Measurements from ENCODE around the gene EDNRB. TPM values are rescaled to one million over a fixed set of nuclear protein-coding genes. Genes with fewer than 3 reads are reported as not detected.

Gene EDNRB
- total and polyA plus RNA-seq, 2 of the 8 experiments (the other 6 are each of a cell fraction or from before 2014, with no cell fraction given), result 15.8 to 73.2 TPM

DNA sequence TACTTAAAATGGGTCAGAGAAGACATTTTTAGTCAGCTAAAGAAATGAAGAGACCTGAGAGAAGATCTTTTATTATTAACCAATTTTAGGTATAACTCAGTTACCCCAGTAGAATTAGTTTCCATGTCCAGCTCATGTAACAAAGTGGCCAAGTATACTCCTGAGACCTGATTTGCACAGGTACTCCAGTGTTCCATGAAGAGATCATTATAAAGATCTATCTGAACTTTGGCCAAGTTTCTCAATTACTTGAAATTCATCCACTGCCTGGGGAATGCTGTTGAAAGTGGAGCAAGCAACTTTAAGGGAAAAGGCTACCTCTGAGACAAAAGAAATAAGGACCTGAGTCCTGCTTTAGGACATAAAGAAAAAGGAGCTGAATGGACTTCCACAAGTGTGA, 47.0 kb downstream of the EDNRB start:
- Histone ChIP-seq H3K27me3 (replicated peaks in 1 of 4; ENCODE audit: control insufficient read depth in 3 of 4, extremely low read depth in 1 of 4, insufficient read depth in 3 of 4, low read length in 3 of 4) (no peaks in the 10 kb centered on the region), H3K9ac (replicated peaks in 1 of 4; ENCODE audit: extremely low read depth in 1 of 4, low read depth in 3 of 4, low read length in 3 of 4) (no peak overlapping the region), H3K9me3 (ENCODE audit: insufficient read depth in 2 of 2, low read depth in 1 of 2, low read length in 1 of 2) (peaks cover 0 to 7% of the 10 kb centered on the region in 2 experiments; a peak in 1 of 4 replicates), H2BK120ac (replicated peaks; ENCODE audit: low read depth, low read length) (no peak overlapping the region), H2BK5ac (ENCODE audit: low read depth, low read length) (no peak overlapping the region), H2BK20ac (ENCODE audit: low read length) (no peak overlapping the region), H3K4ac (replicated peaks; ENCODE audit: insufficient read length, low read depth, low read length) (no peak overlapping the region), H3K4me2 (ENCODE audit: insufficient read depth in 1 of 2, low read depth in 2 of 2, low read length in 2 of 2) (no peak overlapping the region), H3K36me3 (ENCODE audit: control insufficient read depth in 2 of 4, insufficient read depth in 4 of 4, low read length in 3 of 4) (no peaks in the 10 kb centered on the region; a peak in 1 of 8 replicates), H4K8ac (ENCODE audit: extremely low read depth, insufficient read depth, low read length) (no peak overlapping the region), H3K4me3 (ENCODE audit: extremely low read depth in 1 of 4, insufficient read depth in 2 of 4, low read depth in 3 of 4, low read length in 4 of 4) (no peak overlapping the region), H2AFZ (ENCODE audit: low read length) (no peak overlapping the region), H3K23me2 (ENCODE audit: low read depth, low read length) (no peaks in the 10 kb centered on the region), H2BK15ac (ENCODE audit: low read length) (no peak overlapping the region), H3K56ac (replicated peaks; ENCODE audit: insufficient read length, low read depth, low read length) (no peak overlapping the region), H4K20me1 (replicated peaks in 1 of 2; ENCODE audit: control insufficient read depth in 1 of 2, insufficient read depth in 2 of 2, low read length in 2 of 2) (no peaks in the 10 kb centered on the region), H3K14ac (ENCODE audit: insufficient read length) (no peak overlapping the region), H3K23ac (ENCODE audit: insufficient read length) (no peak overlapping the region), H3K79me2 (ENCODE audit: control insufficient read depth in 1 of 2, insufficient read depth in 2 of 2, low read length in 2 of 2) (no peaks in the 10 kb centered on the region), H3K4me1 (replicated peaks in 1 of 4; ENCODE audit: control insufficient read depth in 3 of 4, insufficient read depth in 4 of 4, low read length in 3 of 4) (no peaks in the 10 kb centered on the region), H2BK12ac (ENCODE audit: low read depth, low read length) (no peak overlapping the region), H3K79me1 (ENCODE audit: low read depth, low read length) (no peaks in the 10 kb centered on the region), H4K91ac (replicated peaks; ENCODE audit: insufficient read length, low read length) (no peak overlapping the region), H4K5ac (ENCODE audit: insufficient read length, low read depth, low read length) (no peak overlapping the region), H2AK5ac (ENCODE audit: low read depth, low read length) (no peak overlapping the region), H3K18ac (ENCODE audit: extremely low read depth, low read length) (no peak overlapping the region), H3K27ac (ENCODE audit: low read depth, low read length) (no peak overlapping the region)
- CTCF ChIA-PET (ENCODE audit: partially characterized antibody), result no interaction called here
- FAIRE-seq (no peak), DNase-seq (ENCODE audit: low read depth in 1 of 2, low spot score in 2 of 2) (no peak)
- no peak for TF ChIP-seq CREB1 (IDR thresholded peaks at IDR 0.05)
- TF ChIP-seq HDAC2 (IDR thresholded peaks at IDR 0.05; ENCODE audit: borderline replicate concordance in 1 of 2, low read depth in 2 of 2, low read length in 2 of 2), result no peak
- no peak for TF ChIP-seq PHF8 (conservative IDR thresholded peaks at IDR 0.05; ENCODE audit: low read depth, low read length)
- no peak for TF ChIP-seq ZNF274 (IDR thresholded peaks at IDR 0.05; ENCODE audit: borderline replicate concordance, extremely low read depth, low read length)
- no peak for TF ChIP-seq POLR2AphosphoS5 (IDR thresholded peaks at IDR 0.05; ENCODE audit: low read depth, low read length)
- TF ChIP-seq CTBP2 (IDR thresholded peaks at IDR 0.05; ENCODE audit: borderline replicate concordance, insufficient read depth, insufficient read length, low read length), result no peak
- TF ChIP-seq, protein P1, sequence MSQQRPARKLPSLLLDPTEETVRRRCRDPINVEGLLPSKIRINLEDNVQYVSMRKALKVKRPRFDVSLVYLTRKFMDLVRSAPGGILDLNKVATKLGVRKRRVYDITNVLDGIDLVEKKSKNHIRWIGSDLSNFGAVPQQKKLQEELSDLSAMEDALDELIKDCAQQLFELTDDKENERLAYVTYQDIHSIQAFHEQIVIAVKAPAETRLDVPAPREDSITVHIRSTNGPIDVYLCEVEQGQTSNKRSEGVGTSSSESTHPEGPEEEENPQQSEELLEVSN (IDR thresholded peaks at IDR 0.05), result no peak
- TF ChIP-seq EGR1 (IDR thresholded peaks at IDR 0.05; ENCODE audit: borderline replicate concordance, low read depth, low read length), result no peak
- POLR2A ChIA-PET (ENCODE audit: partially characterized antibody), result no interaction called here

All from H1 (cell line).